Measurements from ENCODE around the gene MUC21. TPM values are rescaled to one million over a fixed set of nuclear protein-coding genes. Genes with fewer than 3 reads are reported as not detected.

The MUC21 gene
- total and polyA plus RNA-seq, 2 of the 8 experiments (the other 6 are each of a cell fraction or from before 2014, with no cell fraction given), result not detected

GRCh38 chr6:30963641-30964040 lies 19.9 kb upstream of the MUC21 start:
- POLR2A ChIA-PET (ENCODE audit: partially characterized antibody), result no interaction called here
- TF ChIP-seq, protein P1, sequence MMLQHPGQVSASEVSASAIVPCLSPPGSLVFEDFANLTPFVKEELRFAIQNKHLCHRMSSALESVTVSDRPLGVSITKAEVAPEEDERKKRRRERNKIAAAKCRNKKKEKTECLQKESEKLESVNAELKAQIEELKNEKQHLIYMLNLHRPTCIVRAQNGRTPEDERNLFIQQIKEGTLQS (IDR thresholded peaks at IDR 0.05; ENCODE audit: insufficient read depth, low read depth, low read length), result no peak
- no peak for TF ChIP-seq KDM1A (IDR thresholded peaks at IDR 0.05; ENCODE audit: borderline replicate concordance, low read length)
- TF ChIP-seq EGR1 (IDR thresholded peaks at IDR 0.05; ENCODE audit: borderline replicate concordance, low read depth, low read length), result no peak
- TF ChIP-seq NANOG (IDR thresholded peaks at IDR 0.05; ENCODE audit: insufficient read depth, low read depth, low read length, poor library complexity, severe bottlenecking), result no peak
- TF ChIP-seq SIX5 (IDR thresholded peaks at IDR 0.05; ENCODE audit: low read depth, low read length), result no peak
- no peak for TF ChIP-seq TAF7 (optimal IDR thresholded peaks at IDR 0.05; ENCODE audit: borderline replicate concordance, low read depth, low read length)
- no peak for TF ChIP-seq TCF12 (IDR thresholded peaks at IDR 0.05; ENCODE audit: low read depth, low read length)
- TF ChIP-seq SIRT6 (IDR thresholded peaks at IDR 0.05; ENCODE audit: low read length), result no peak

More at GRCh38 chr6:30963641-30964040, 19.9 kb upstream of the MUC21 start:
- Histone ChIP-seq H3K27ac (ENCODE audit: low read depth, low read length) (no peak overlapping the region), H4K5ac (ENCODE audit: insufficient read length, low read depth, low read length) (no peak overlapping the region), H2BK120ac (replicated peaks; ENCODE audit: low read depth, low read length) (no peak overlapping the region), H3K56ac (replicated peaks; ENCODE audit: insufficient read length, low read depth, low read length) (no peak overlapping the region), H2BK15ac (ENCODE audit: low read length) (no peak overlapping the region), H2BK5ac (ENCODE audit: low read depth, low read length) (no peak overlapping the region), H3K18ac (ENCODE audit: extremely low read depth, low read length) (no peak overlapping the region), H3K4me3 (ENCODE audit: extremely low read depth in 1 of 4, insufficient read depth in 2 of 4, low read depth in 3 of 4, low read length in 4 of 4) (no peak overlapping the region), H2BK20ac (ENCODE audit: low read length) (no peak overlapping the region), H4K8ac (ENCODE audit: extremely low read depth, insufficient read depth, low read length) (no peak overlapping the region), H3K9ac (replicated peaks in 1 of 4; ENCODE audit: extremely low read depth in 1 of 4, low read depth in 3 of 4, low read length in 3 of 4) (no peak overlapping the region), H3K79me2 (ENCODE audit: control insufficient read depth in 1 of 2, insufficient read depth in 2 of 2, low read length in 2 of 2) (no peaks in the 10 kb centered on the region), H3K9me3 (ENCODE audit: insufficient read depth in 2 of 2, low read depth in 1 of 2, low read length in 1 of 2) (no peaks in the 10 kb centered on the region), H3K4me2 (ENCODE audit: insufficient read depth in 1 of 2, low read depth in 2 of 2, low read length in 2 of 2) (no peak overlapping the region), H3K36me3 (ENCODE audit: control insufficient read depth in 2 of 4, insufficient read depth in 4 of 4, low read length in 3 of 4) (no peaks in the 10 kb centered on the region), H3K4ac (replicated peaks; ENCODE audit: insufficient read length, low read depth, low read length) (no peak overlapping the region), H3K79me1 (ENCODE audit: low read depth, low read length) (no peaks in the 10 kb centered on the region), H2BK12ac (ENCODE audit: low read depth, low read length) (no peak overlapping the region), H3K23ac (ENCODE audit: insufficient read length) (no peak overlapping the region), H4K91ac (replicated peaks; ENCODE audit: insufficient read length, low read length) (no peak overlapping the region), H2AK5ac (ENCODE audit: low read depth, low read length) (no peak overlapping the region), H3K23me2 (ENCODE audit: low read depth, low read length) (no peaks in the 10 kb centered on the region; the same call in 1 of the 2 replicates), H3K4me1 (replicated peaks in 1 of 4; ENCODE audit: control insufficient read depth in 3 of 4, insufficient read depth in 4 of 4, low read length in 3 of 4) (no peaks in the 10 kb centered on the region), H2AFZ (ENCODE audit: low read length) (no peak overlapping the region), H3K14ac (ENCODE audit: insufficient read length) (no peak overlapping the region), H3K27me3 (replicated peaks in 1 of 4; ENCODE audit: control insufficient read depth in 3 of 4, extremely low read depth in 1 of 4, insufficient read depth in 3 of 4, low read length in 3 of 4) (no peaks in the 10 kb centered on the region), H4K20me1 (replicated peaks in 1 of 2; ENCODE audit: control insufficient read depth in 1 of 2, insufficient read depth in 2 of 2, low read length in 2 of 2) (no peaks in the 10 kb centered on the region)
- CTCF ChIA-PET (ENCODE audit: partially characterized antibody), result interaction anchor here (1.0 to 1.9 kb wide), 2 partner anchors 18 to 42 kb away, joined by 3 to 4 read pairs; no protein-coding TSS in a partner anchor
- no peak for FAIRE-seq
- DNase-seq (ENCODE audit: low read depth in 1 of 2, low spot score in 2 of 2), result no peak
- WGBS, 2 experiments (ENCODE audit: extremely low coverage in 1 of 2, insufficient coverage in 1 of 2, insufficient read length in 1 of 2, insufficient replicate concordance in 2 of 2, low coverage in 1 of 2, low lambda C conversion rate in 2 of 2, missing lambda C conversion rate in 1 of 2), result 94% methylated on average over 6 of the region's 6 CpGs; no CpG with 5 or more reads in 1 of the 2 experiments
